ENCODE results near the gene PPP1R13B.
A peak's percentile ranks its signal among the peaks of the same experiment; 100 is the strongest.
"Not testable (repeated sequence)": the region's sequence is repeated elsewhere in the genome, so short reads cannot be mapped to it uniquely, and the experiment has no call there.

The PPP1R13B gene

GRCh38 chr14:103801459-103801858 lies 45.9 kb downstream of the PPP1R13B start (continued):
- TF ChIP-seq TSHZ1 (tag by site-specific recombination; IDR thresholded peaks at IDR 0.05; ENCODE audit: borderline replicate concordance) (peak; percentile 65; the same call in 1 of the 2 replicates), ZFP69B (tag by site-specific recombination; IDR thresholded peaks at IDR 0.05) (peak; percentile 82; the same call in 1 of the 2 replicates), ZNF324 (tag by site-specific recombination; IDR thresholded peaks at IDR 0.05) (peak; percentile 81), ZNF274 (IDR thresholded peaks at IDR 0.05; ENCODE audit: low read length) (no peak), ZNF274 (tag by site-specific recombination; IDR thresholded peaks at IDR 0.05; ENCODE audit: borderline replicate concordance) (no peak), REPIN1 (tag by site-specific recombination; IDR thresholded peaks at IDR 0.05; ENCODE audit: low read depth) (no peak), ZFP41 (tag by site-specific recombination; IDR thresholded peaks at IDR 0.05; ENCODE audit: borderline replicate concordance) (no peak), ZNF292 (tag by site-specific recombination; IDR thresholded peaks at IDR 0.05; ENCODE audit: borderline replicate concordance, low read depth) (no peak), ZNF10 (tag by site-specific recombination; IDR thresholded peaks at IDR 0.05) (no peak), GLI2 (tag by site-specific recombination; IDR thresholded peaks at IDR 0.05; ENCODE audit: borderline replicate concordance, low read depth) (no peak)

GRCh38 chr14:103793192-103793591 lies 54.2 kb downstream of the PPP1R13B start:
- H3K36me3 ChIP-seq (ENCODE audit: control insufficient read depth in 2 of 2, insufficient read depth in 1 of 2, low read length in 2 of 2); H3K9me3 ChIP-seq (ENCODE audit: control insufficient read depth, insufficient read depth, low read depth, low read length); CTCF ChIA-PET; H3K27ac ChIP-seq (ENCODE audit: extremely low read depth, low read depth, low read length); H3K4me1 ChIP-seq (ENCODE audit: control insufficient read depth, insufficient read depth, low read length); H3K4me3 ChIP-seq (ENCODE audit: low read depth, low read length): not testable (repeated sequence)
- POLR2A ChIA-PET: interaction anchor here (0.6 kb wide), 1 partner anchor 897 kb away, joined by 12 read pairs; no protein-coding TSS in a partner anchor
- peak; percentile 59; the same call in 1 of the 2 replicates for TF ChIP-seq MZF1 (tag by site-specific recombination; IDR thresholded peaks at IDR 0.05; ENCODE audit: borderline replicate concordance)
- TF ChIP-seq PRDM1 (tag by site-specific recombination; IDR thresholded peaks at IDR 0.05): peak; percentile 35; the same call in 1 of the 2 replicates

GRCh38 chr14:103788086-103788485 lies 59.3 kb downstream of the PPP1R13B start:
- Histone ChIP-seq H3K36me3 (ENCODE audit: control insufficient read depth in 2 of 2, insufficient read depth in 1 of 2, low read length in 2 of 2) (peaks cover 4 to 10% of the 10 kb centered on the region in 2 experiments; a peak in 2 of 3 replicates), H3K4me1 (ENCODE audit: control insufficient read depth, insufficient read depth, low read length) (no peaks in the 10 kb centered on the region), H3K9me3 (ENCODE audit: control insufficient read depth, insufficient read depth, low read depth, low read length) (no peaks in the 10 kb centered on the region), H3K4me3 (ENCODE audit: low read depth, low read length) (no peak overlapping the region), H3K27ac (ENCODE audit: extremely low read depth, low read depth, low read length) (no peak overlapping the region)
- TF ChIP-seq CTCF (tag by site-specific recombination; IDR thresholded peaks at IDR 0.05) (no peak), ZNF645 (tag by site-specific recombination; IDR thresholded peaks at IDR 0.05) (no peak), KLF1 (tag by site-specific recombination; IDR thresholded peaks at IDR 0.05) (no peak), ZNF18 (tag by site-specific recombination; IDR thresholded peaks at IDR 0.05) (no peak), ZNF747 (tag by site-specific recombination; IDR thresholded peaks at IDR 0.05) (no peak), ZNF341 (tag by site-specific recombination; IDR thresholded peaks at IDR 0.05; ENCODE audit: low read depth) (no peak)
- POLR2A ChIA-PET: interaction anchor here (0.7 kb wide), 1 partner anchor 1565 kb away, joined by 4 read pairs; no protein-coding TSS in a partner anchor
- CTCF ChIA-PET: interaction anchor here (0.6 to 1.2 kb wide), 4 partner anchors 13 to 277 kb away, joined by 3 to 5 read pairs (median 4); no protein-coding TSS in a partner anchor

Data from HEK293 (cell line).